NCI-H446 (cell line): ENCODE data around the gene RHO.

Experiments
- DNase-seq, 2 experiments: peaks; one replicate each; lab custom pipeline; 2025; lab: John Stamatoyannopoulos, UW

Gene RHO

GRCh38 chr3:129519896-129520715 is 8.3 kb upstream of the RHO start:
- no peak for DNase-seq

GRCh38 chr3:129520960-129521359 is 7.5 kb upstream of the RHO start:
- DNase-seq: no peak

- peak in 1 of 2 experiments; percentile 10 for DNase-seq
These were observed 6.8 kb upstream of the RHO start for GRCh38 chr3:129521611-129522010.

GRCh38 chr3:129522953-129523352 is 5.5 kb upstream of the RHO start:
- no peak for DNase-seq

GRCh38 chr3:129524081-129524480 is 4.4 kb upstream of the RHO start:
- no peak for DNase-seq

- no peak for DNase-seq
These were observed 3.0 kb upstream of the RHO start for GRCh38 chr3:129525341-129525968.

GRCh38 chr3:129526121-129526900 is 2.1 kb upstream of the RHO start:
- DNase-seq: no peak

GRCh38 chr3:129527262-129527661 is 1.2 kb upstream of the RHO start:
- DNase-seq: no peak

- no peak for DNase-seq
These were observed 1.2 kb downstream of the RHO start for GRCh38 chr3:129529436-129530210.

GRCh38 chr3:129530251-129530791 is 1.9 kb downstream of the RHO start:
- no peak for DNase-seq

- DNase-seq: no peak
These were observed 2.4 kb downstream of the RHO start for GRCh38 chr3:129530821-129531220.

- DNase-seq: no peak
These were observed 3.3 kb downstream of the RHO start for GRCh38 chr3:129531699-129532098.

- no peak for DNase-seq
These were observed 3.8 kb downstream of the RHO start for GRCh38 chr3:129532261-129532660.

GRCh38 chr3:129533406-129533805 is 5.0 kb downstream of the RHO start:
- no peak for DNase-seq

- DNase-seq: no peak
These were observed 6.1 kb downstream of the RHO start for GRCh38 chr3:129534428-129535027.

- DNase-seq: no peak
These were observed 6.6 kb downstream of the RHO start for GRCh38 chr3:129535075-129535474.

GRCh38 chr3:129536374-129536667 is 7.9 kb downstream of the RHO start:
- DNase-seq: no peak

- DNase-seq: no peak
These were observed 8.4 kb downstream of the RHO start for GRCh38 chr3:129536804-129537203.

GRCh38 chr3:129539206-129539605 is 10.8 kb downstream of the RHO start:
- no peak for DNase-seq

- no peak for DNase-seq
These were observed 12.5 kb downstream of the RHO start for GRCh38 chr3:129540776-129541516.

GRCh38 chr3:129542747-129543146 is 14.3 kb downstream of the RHO start:
- DNase-seq: no peak
